ENCODE results near the gene IHH.

IHH gene

GRCh38 chr2:219018726-219019125, 42.0 kb downstream of the IHH start:
- DNase-seq (ENCODE audit: low spot score), result no peak

GRCh38 chr2:219018286-219018685, 42.4 kb downstream of the IHH start:
- no peak for DNase-seq (ENCODE audit: low spot score)

- no peak for DNase-seq (ENCODE audit: low spot score)
Observed at GRCh38 chr2:219017201-219017931, 43.4 kb downstream of the IHH start.

GRCh38 chr2:219016721-219017120, 44.0 kb downstream of the IHH start:
- no peak for DNase-seq (ENCODE audit: low spot score)

- no peak for DNase-seq (ENCODE audit: low spot score)
Observed at GRCh38 chr2:219010873-219011272, 49.8 kb downstream of the IHH start.

GRCh38 chr2:219010162-219010756, 50.5 kb downstream of the IHH start:
- DNase-seq (ENCODE audit: low spot score), result no peak

GRCh38 chr2:219009294-219009693, 51.4 kb downstream of the IHH start:
- no peak for DNase-seq (ENCODE audit: low spot score)

Measured in hematopoietic multipotent progenitor cell treated with erythropoietin and hydrocortisone succinate and interleukin-3 and kit ligand, for 15 days (in vitro differentiated cells).